Measurements from ENCODE around the gene CSNK1D. TPM values are rescaled to one million over a fixed set of nuclear protein-coding genes. Genes with fewer than 3 reads are reported as not detected.
A peak's percentile ranks its signal among the peaks of the same experiment; 100 is the strongest.
"Not testable (repeated sequence)": the region's sequence is repeated elsewhere in the genome, so short reads cannot be mapped to it uniquely, and the experiment has no call there.

Gene CSNK1D
- polyA plus RNA-seq, 1 donor from 2014 or later: 29.9 TPM

DNA sequence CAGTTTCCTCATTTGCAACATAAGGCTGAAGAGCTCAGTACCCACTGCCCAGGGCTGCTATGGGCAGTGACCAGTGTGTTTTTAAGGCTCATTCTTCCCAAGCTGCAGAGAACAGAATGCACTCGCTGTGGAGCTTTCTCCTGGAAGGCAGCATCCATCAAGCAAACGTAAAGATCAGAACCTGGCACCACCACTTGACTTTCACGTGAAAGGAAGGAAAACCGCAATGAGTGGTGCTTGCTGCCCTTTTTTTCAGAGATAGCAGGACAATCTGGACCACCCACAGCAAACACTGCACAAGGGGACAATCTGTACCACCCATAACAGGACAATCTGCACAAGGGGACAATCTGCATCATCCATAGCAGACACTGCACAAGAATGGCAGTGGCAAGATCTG lies 11.2 kb downstream of the CSNK1D start:
- H3F3A ChIP-seq (ENCODE audit: insufficient read depth, low read length, poor library complexity, severe bottlenecking): no peaks in the 10 kb centered on the region
- H3K4me2 ChIP-seq (ENCODE audit: low read length): no peak overlapping the region
- no peaks in the 10 kb centered on the region for H3K27me3 ChIP-seq (ENCODE audit: insufficient read depth, low read depth, low read length)
- peaks cover 37% of the 10 kb centered on the region for H3K79me2 ChIP-seq (replicated peaks; ENCODE audit: insufficient read depth, low read length)
- H3K9me2 ChIP-seq (ENCODE audit: insufficient read depth, low read length): no peaks in the 10 kb centered on the region
- no peak overlapping the region for H3K27ac ChIP-seq (ENCODE audit: low read length)
- H3K36me3 ChIP-seq (ENCODE audit: insufficient read depth, low read length): peaks cover 9% of the 10 kb centered on the region
- peaks cover 22% of the 10 kb centered on the region for H4K20me1 ChIP-seq (ENCODE audit: insufficient read depth)
- no peak overlapping the region for H2AFZ ChIP-seq (ENCODE audit: low read depth, low read length)
- TF ChIP-seq, protein P1, sequence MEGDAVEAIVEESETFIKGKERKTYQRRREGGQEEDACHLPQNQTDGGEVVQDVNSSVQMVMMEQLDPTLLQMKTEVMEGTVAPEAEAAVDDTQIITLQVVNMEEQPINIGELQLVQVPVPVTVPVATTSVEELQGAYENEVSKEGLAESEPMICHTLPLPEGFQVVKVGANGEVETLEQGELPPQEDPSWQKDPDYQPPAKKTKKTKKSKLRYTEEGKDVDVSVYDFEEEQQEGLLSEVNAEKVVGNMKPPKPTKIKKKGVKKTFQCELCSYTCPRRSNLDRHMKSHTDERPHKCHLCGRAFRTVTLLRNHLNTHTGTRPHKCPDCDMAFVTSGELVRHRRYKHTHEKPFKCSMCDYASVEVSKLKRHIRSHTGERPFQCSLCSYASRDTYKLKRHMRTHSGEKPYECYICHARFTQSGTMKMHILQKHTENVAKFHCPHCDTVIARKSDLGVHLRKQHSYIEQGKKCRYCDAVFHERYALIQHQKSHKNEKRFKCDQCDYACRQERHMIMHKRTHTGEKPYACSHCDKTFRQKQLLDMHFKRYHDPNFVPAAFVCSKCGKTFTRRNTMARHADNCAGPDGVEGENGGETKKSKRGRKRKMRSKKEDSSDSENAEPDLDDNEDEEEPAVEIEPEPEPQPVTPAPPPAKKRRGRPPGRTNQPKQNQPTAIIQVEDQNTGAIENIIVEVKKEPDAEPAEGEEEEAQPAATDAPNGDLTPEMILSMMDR (IDR thresholded peaks at IDR 0.05; ENCODE audit: poor library complexity, severe bottlenecking): no peak
- no peak for TF ChIP-seq RAD21 (conservative IDR thresholded peaks at IDR 0.05)
- no peak overlapping the region for H3K4me3 ChIP-seq (ENCODE audit: low read length)
- no peaks in the 10 kb centered on the region for H3K9me3 ChIP-seq (ENCODE audit: low read length)
- H3K9ac ChIP-seq (ENCODE audit: low read length): no peak overlapping the region

DNA sequence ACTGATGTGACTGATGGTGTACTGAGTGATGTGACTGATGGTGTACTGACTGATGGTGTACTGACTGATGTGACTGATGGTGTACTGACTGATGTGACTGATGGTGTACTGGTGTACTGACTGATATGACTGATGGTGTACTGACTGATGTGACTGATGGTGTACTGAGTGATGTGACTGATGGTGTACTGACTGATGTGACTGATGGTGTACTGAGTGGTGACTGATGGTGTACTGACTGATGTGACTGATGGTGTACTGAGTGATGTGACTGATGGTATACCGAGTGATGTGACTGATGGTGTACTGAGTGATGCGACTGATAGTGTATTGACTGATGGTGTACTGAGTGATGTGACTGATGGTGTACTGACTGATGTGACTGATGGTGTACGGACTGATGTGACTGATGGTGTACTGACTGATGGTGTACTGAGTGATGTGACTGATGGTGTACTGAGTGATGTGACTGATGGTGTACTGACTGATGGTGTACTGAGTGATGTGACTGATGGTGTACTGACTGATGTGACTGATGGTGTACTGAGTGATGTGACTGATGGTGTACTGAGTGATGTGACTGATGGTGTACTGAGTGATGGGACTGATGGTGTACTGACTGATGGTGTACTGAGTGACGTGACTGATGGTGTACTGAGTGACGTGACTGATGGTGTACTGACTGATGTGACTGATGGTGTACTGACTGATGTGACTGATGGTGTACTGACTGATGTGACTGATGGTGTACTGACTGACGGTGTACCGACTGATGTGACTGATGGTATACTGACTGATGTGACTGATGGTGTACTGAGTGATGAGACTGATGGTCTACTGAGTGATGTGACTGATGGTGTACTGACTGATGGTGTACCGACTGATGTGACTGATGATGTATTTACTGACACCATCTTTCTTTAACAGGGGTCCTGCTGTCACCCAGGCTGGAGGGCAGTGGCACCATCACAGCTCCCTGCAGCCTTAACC lies 13.2 kb downstream of the CSNK1D start:
- peaks cover 10% of the 10 kb centered on the region for H4K20me1 ChIP-seq (ENCODE audit: insufficient read depth)
- TF ChIP-seq EP300 (conservative IDR thresholded peaks at IDR 0.05; ENCODE audit: poor library complexity, severe bottlenecking) (peak; percentile 60), POLR2AphosphoS5 (IDR thresholded peaks at IDR 0.05) (peak; percentile 67)
- not testable (repeated sequence) for H2AFZ ChIP-seq (ENCODE audit: low read depth, low read length); H3K9ac ChIP-seq (ENCODE audit: low read length); H3K36me3 ChIP-seq (ENCODE audit: insufficient read depth, low read length); H3K9me3 ChIP-seq (ENCODE audit: low read length); H3F3A ChIP-seq (ENCODE audit: insufficient read depth, low read length, poor library complexity, severe bottlenecking); H3K27ac ChIP-seq (ENCODE audit: low read length); H3K27me3 ChIP-seq (ENCODE audit: insufficient read depth, low read depth, low read length); H3K9me2 ChIP-seq (ENCODE audit: insufficient read depth, low read length); H3K4me3 ChIP-seq (ENCODE audit: low read length); H3K4me2 ChIP-seq (ENCODE audit: low read length)
- peaks cover 27% of the 10 kb centered on the region for H3K79me2 ChIP-seq (replicated peaks; ENCODE audit: insufficient read depth, low read length)

DNA sequence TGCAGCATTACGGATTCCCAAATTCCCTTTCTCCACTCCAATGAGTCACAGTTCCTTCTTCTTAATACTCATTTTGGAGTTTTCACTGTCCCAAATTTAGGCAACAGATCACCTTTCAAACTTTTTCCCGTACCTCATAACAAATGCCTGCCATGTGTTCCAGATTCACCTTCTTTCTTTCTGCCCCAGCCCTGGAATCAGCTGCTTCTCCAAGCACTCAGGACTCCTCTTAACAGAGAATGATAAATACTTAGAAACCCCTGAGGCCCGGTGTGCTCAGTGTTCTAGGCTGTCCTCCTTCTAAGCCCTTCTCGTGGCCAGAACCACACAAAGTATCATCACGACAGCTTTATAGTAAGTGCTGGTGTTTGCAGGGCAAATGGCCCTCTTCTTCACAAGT lies 14.9 kb downstream of the CSNK1D start:
- Histone ChIP-seq H3K9ac (ENCODE audit: low read length) (no peak overlapping the region), H3K9me2 (ENCODE audit: insufficient read depth, low read length) (no peaks in the 10 kb centered on the region), H3K36me3 (ENCODE audit: insufficient read depth, low read length) (no peaks in the 10 kb centered on the region), H4K20me1 (ENCODE audit: insufficient read depth) (peaks cover 10% of the 10 kb centered on the region), H3F3A (ENCODE audit: insufficient read depth, low read length, poor library complexity, severe bottlenecking) (no peaks in the 10 kb centered on the region), H3K79me2 (replicated peaks; ENCODE audit: insufficient read depth, low read length) (peaks cover 26% of the 10 kb centered on the region), H3K27ac (ENCODE audit: low read length) (no peak overlapping the region), H2AFZ (ENCODE audit: low read depth, low read length) (no peak overlapping the region), H3K4me3 (ENCODE audit: low read length) (no peak overlapping the region), H3K4me2 (ENCODE audit: low read length) (no peak overlapping the region), H3K9me3 (ENCODE audit: low read length) (no peaks in the 10 kb centered on the region), H3K27me3 (ENCODE audit: insufficient read depth, low read depth, low read length) (no peaks in the 10 kb centered on the region)
- TF ChIP-seq, protein P2, sequence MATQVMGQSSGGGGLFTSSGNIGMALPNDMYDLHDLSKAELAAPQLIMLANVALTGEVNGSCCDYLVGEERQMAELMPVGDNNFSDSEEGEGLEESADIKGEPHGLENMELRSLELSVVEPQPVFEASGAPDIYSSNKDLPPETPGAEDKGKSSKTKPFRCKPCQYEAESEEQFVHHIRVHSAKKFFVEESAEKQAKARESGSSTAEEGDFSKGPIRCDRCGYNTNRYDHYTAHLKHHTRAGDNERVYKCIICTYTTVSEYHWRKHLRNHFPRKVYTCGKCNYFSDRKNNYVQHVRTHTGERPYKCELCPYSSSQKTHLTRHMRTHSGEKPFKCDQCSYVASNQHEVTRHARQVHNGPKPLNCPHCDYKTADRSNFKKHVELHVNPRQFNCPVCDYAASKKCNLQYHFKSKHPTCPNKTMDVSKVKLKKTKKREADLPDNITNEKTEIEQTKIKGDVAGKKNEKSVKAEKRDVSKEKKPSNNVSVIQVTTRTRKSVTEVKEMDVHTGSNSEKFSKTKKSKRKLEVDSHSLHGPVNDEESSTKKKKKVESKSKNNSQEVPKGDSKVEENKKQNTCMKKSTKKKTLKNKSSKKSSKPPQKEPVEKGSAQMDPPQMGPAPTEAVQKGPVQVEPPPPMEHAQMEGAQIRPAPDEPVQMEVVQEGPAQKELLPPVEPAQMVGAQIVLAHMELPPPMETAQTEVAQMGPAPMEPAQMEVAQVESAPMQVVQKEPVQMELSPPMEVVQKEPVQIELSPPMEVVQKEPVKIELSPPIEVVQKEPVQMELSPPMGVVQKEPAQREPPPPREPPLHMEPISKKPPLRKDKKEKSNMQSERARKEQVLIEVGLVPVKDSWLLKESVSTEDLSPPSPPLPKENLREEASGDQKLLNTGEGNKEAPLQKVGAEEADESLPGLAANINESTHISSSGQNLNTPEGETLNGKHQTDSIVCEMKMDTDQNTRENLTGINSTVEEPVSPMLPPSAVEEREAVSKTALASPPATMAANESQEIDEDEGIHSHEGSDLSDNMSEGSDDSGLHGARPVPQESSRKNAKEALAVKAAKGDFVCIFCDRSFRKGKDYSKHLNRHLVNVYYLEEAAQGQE (IDR thresholded peaks at IDR 0.05; ENCODE audit: borderline replicate concordance): no peak
- TF ChIP-seq SMC3 (conservative IDR thresholded peaks at IDR 0.05; ENCODE audit: poor library complexity): no peak
- TF ChIP-seq TAF1 (IDR thresholded peaks at IDR 0.05; ENCODE audit: low read depth): no peak
- TF ChIP-seq MXI1 (conservative IDR thresholded peaks at IDR 0.05; ENCODE audit: poor library complexity, severe bottlenecking): no peak
- no peak for TF ChIP-seq RAD21 (conservative IDR thresholded peaks at IDR 0.05)
- TF ChIP-seq POLR2AphosphoS5 (IDR thresholded peaks at IDR 0.05): no peak
- no peak for TF ChIP-seq EZH2 (IDR thresholded peaks at IDR 0.05; ENCODE audit: borderline replicate concordance, insufficient read depth, low read length, poor library complexity, severe bottlenecking)
- TF ChIP-seq, protein P1 (IDR thresholded peaks at IDR 0.05; ENCODE audit: poor library complexity, severe bottlenecking): no peak
- TF ChIP-seq EP300 (conservative IDR thresholded peaks at IDR 0.05; ENCODE audit: poor library complexity, severe bottlenecking): no peak

Data from neural cell (in vitro differentiated cells).